K562 (cell line): Measurements from ENCODE around the gene ADM. TPM values are rescaled to one million over a fixed set of nuclear protein-coding genes. Genes with fewer than 3 reads are reported as not detected.

Experiments
- CTBP1 ChIP-seq: fragments of 450-650 bp; IDR thresholded peaks from 2 replicates; pipeline ENCODE4 v1.6.1; 2016; ENCODE audit warnings: borderline replicate concordance
- CTCF ChIP-seq, 3 experiments: IDR thresholded peaks in 2 of 3; conservative IDR thresholded peaks in 1 of 3; 2 replicates each; pipeline ENCODE4 v1.5.1; 2011 to 2012; ENCODE audit warnings: low read length in 3 of 3, mild to moderate bottlenecking in 3 of 3, control low read depth in 2 of 3, improper control_type of control experiment in 1 of 3, inconsistent platforms in 1 of 3, low read depth in 1 of 3, mixed read lengths in 1 of 3, moderate library complexity in 1 of 3; ENCODE audit not compliant: insufficient read depth in 2 of 3
- KDM5B ChIP-seq: fragments of 200-600 bp; sonication (generic); IDR thresholded peaks from 2 replicates; pipeline ENCODE4 v1.6.1; 2012; ENCODE audit warnings: low read depth, mild to moderate bottlenecking, moderate library complexity, low read length, control low read depth, inconsistent platforms; ENCODE audit not compliant: insufficient replicate concordance
- L3MBTL2 ChIP-seq: fragments of 450-650 bp; IDR thresholded peaks from 2 replicates; pipeline ENCODE4 v1.6.1; 2016; ENCODE audit warnings: mild to moderate bottlenecking, moderate library complexity
- MGA ChIP-seq: fragments of 450-650 bp; IDR thresholded peaks from 2 replicates; pipeline ENCODE4 v1.6.1; 2016; ENCODE audit warnings: mild to moderate bottlenecking, moderate library complexity
- PHF20 ChIP-seq: fragments of 450-650 bp; IDR thresholded peaks from 2 replicates; pipeline ENCODE4 v1.6.1; 2018; ENCODE audit not compliant: partially characterized antibody
- POLR2AphosphoS5 ChIP-seq: IDR thresholded peaks from 2 replicates; pipeline ENCODE4 v1.6.1; 2011; ENCODE audit warnings: mild to moderate bottlenecking, low read depth, low read length, moderate library complexity; ENCODE audit not compliant: control insufficient read depth, insufficient read depth
- ZBED1 ChIP-seq: IDR thresholded peaks from 2 replicates; pipeline ENCODE4 v1.6.1; 2014
- ZNF764 ChIP-seq: fragments of 250-450 bp; sonication (Bioruptor Pico); IDR thresholded peaks from 2 replicates; pipeline ENCODE4 v1.4.0; 2020; ENCODE audit warnings: low read depth, mild to moderate bottlenecking, moderate library complexity
- polyA plus RNA-seq, 8 experiments: library from polyadenylated mRNA; depleted of rRNA in 4 of 8; stranded (reverse) in 5 of 8; unstranded in 3 of 8; fragments of >200 nt; fragmentation: Nextera tagmentation in 2 of 8; fragmentation: Illumina TruSeq in 1 of 8; extraction: Ambion mirVana in 2 of 8; extraction: Trizol in 1 of 8; gene quantifications; 2 replicates each; pipeline versions ENCODE4 v1.2.1 to v1.2.3, GENCODE V29; 2011 to 2014; ENCODE audit warnings: inconsistent platforms in 1 of 8, missing spikeins in 1 of 8
- total RNA-seq, 7 experiments: library from RNA; depleted of rRNA in 6 of 7; stranded (reverse); fragments of >200 nt in 6 of 7; fragmentation: Illumina TruSeq in 2 of 7; extraction: Trizol in 2 of 7; gene quantifications; 2 replicates each; pipeline versions ENCODE4 v1.2.1 to v1.2.3, GENCODE V29; 2011 to 2021; ENCODE audit warnings: low replicate concordance in 1 of 7
- TF ChIP-seq, protein P1 (sequence below): IDR thresholded peaks from 2 replicates; pipeline ENCODE4 v1.6.1; 2011; ENCODE audit warnings: borderline replicate concordance, low read depth, mild to moderate bottlenecking, moderate library complexity, low read length; ENCODE audit not compliant: insufficient read depth, poor library complexity, severe bottlenecking

Gene ADM
- total and polyA plus RNA-seq, 9 of the 15 experiments (the other 6 are each of a cell fraction or from before 2014, with no cell fraction given) = 0.23 to 0.49 (median 0.32) TPM; not detected in 6

- TF ChIP-seq MGA (peak; percentile 59), CTBP1 (0 out of 2 replicates have a peak, but pooled peaks have one; percentile 46), ZNF764 (CRISPR knock-in tag) (no peak), POLR2AphosphoS5 (no peak), CTCF (IDR thresholded peaks at IDR 0.05 in 2 of 3, conservative IDR thresholded peaks at IDR 0.05 in 1 of 3; ENCODE audit: insufficient read depth in 2 of 3, low read depth in 1 of 3, low read length in 3 of 3) (peak; percentile 31 to 62 (median 38); a peak in 4 of 6 replicates), L3MBTL2 (peak; percentile 50), ZBED1 (no peak), PHF20 (peak; percentile 27), KDM5B (peak; percentile 87)
- TF ChIP-seq, protein P1, sequence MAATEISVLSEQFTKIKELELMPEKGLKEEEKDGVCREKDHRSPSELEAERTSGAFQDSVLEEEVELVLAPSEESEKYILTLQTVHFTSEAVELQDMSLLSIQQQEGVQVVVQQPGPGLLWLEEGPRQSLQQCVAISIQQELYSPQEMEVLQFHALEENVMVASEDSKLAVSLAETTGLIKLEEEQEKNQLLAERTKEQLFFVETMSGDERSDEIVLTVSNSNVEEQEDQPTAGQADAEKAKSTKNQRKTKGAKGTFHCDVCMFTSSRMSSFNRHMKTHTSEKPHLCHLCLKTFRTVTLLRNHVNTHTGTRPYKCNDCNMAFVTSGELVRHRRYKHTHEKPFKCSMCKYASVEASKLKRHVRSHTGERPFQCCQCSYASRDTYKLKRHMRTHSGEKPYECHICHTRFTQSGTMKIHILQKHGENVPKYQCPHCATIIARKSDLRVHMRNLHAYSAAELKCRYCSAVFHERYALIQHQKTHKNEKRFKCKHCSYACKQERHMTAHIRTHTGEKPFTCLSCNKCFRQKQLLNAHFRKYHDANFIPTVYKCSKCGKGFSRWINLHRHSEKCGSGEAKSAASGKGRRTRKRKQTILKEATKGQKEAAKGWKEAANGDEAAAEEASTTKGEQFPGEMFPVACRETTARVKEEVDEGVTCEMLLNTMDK = peak; percentile 77
Measured at GRCh38 chr11:10304495-10305261, at the start of gene ADM (continued).
